Effector memory CD8-positive, alpha-beta T cell (primary cell): Measurements from ENCODE around the gene NT5C3B.
A peak's percentile ranks its signal among the peaks of the same experiment; 100 is the strongest.
"Not testable (repeated sequence)": the region's sequence is repeated elsewhere in the genome, so short reads cannot be mapped to it uniquely, and the experiment has no call there.

ENCODE experiments used
- ATAC-seq: fragments of 150-1000 bp; cut with Tn5 transposase; replicated peaks from 2 replicates; pipeline ENCODE4 v1.10.0; 2021; ENCODE audit warnings: mild to moderate bottlenecking, moderate library complexity
- DNase-seq, 3 experiments: peaks; one replicate each; pipeline ENCODE4 v3.0.0; 2021
- H3K27ac Mint-ChIP-seq, 2 donors: one replicate each; pipeline ENCODE4 v1.8.0; 2022; ENCODE audit warnings: mild to moderate bottlenecking in 2 of 2, mixed read lengths in 2 of 2, moderate library complexity in 2 of 2
- H3K27me3 Mint-ChIP-seq, 2 donors: one replicate each; pipeline ENCODE4 v1.8.0; 2022; ENCODE audit warnings: mixed read lengths in 2 of 2
- H3K36me3 Mint-ChIP-seq: one replicate; pipeline ENCODE4 v1.8.0; 2022; ENCODE audit warnings: mild to moderate bottlenecking, moderate library complexity, mixed read lengths; ENCODE audit not compliant: insufficient read depth
- H3K4me1 Mint-ChIP-seq, 2 donors: one replicate each; pipeline ENCODE4 v1.8.0; 2022; ENCODE audit warnings: low read depth in 2 of 2, mixed read lengths in 2 of 2
- H3K4me3 Mint-ChIP-seq, 2 donors: one replicate each; pipeline ENCODE4 v1.8.0; 2022; ENCODE audit warnings: mild to moderate bottlenecking in 2 of 2, mixed read lengths in 2 of 2, moderate library complexity in 2 of 2
- H3K9me3 Mint-ChIP-seq, 2 donors: one replicate each; pipeline ENCODE4 v1.8.0; 2022; ENCODE audit warnings: mixed read lengths in 2 of 2
- total RNA-seq, 9 experiments: gene quantifications; one replicate each; lab custom pipeline; 2026; lab: John Stamatoyannopoulos, UW

NT5C3B gene
- 12.6 to 36.0 (median 31.3) reads per million in 9 experiments for total RNA-seq

- peaks cover 0 to 9% of the 10 kb centered on the region in 2 donors for H3K27me3 Mint-ChIP-seq
- H3K4me1 Mint-ChIP-seq, result peaks cover 7 to 8% of the 10 kb centered on the region in 2 donors
- ATAC-seq, result peak; percentile 84
- no peaks in the 10 kb centered on the region for H3K9me3 Mint-ChIP-seq
- DNase-seq, result peak; percentile 23 to 34 (median 27)
- H3K36me3 Mint-ChIP-seq, result peaks cover 7% of the 10 kb centered on the region
- H3K4me3 Mint-ChIP-seq, result peak within 1 kb of the TSS; percentile 80
- peak within 1 kb of the TSS; percentile 35 to 69 for H3K27ac Mint-ChIP-seq
These were observed at the start of gene NT5C3B for GRCh38 chr17:41835800-41836549. TSS of gene NT5C3B (minus strand) at chr17:41836232. CDS start at chr17:41836193, 39 bp downstream.

GRCh38 chr17:41885733-41886132 is 49.7 kb upstream of the NT5C3B start:
- Mint-ChIP-seq H3K27me3 (no peaks in the 10 kb centered on the region), H3K4me3 (no peak overlapping the region), H3K9me3 (no peaks in the 10 kb centered on the region), H3K36me3 (peaks cover 93% of the 10 kb centered on the region), H3K27ac (no peak overlapping the region), H3K4me1 (peaks cover 0 to 3% of the 10 kb centered on the region in 2 donors)
- DNase-seq, result no peak
- ATAC-seq, result no peak

DNA sequence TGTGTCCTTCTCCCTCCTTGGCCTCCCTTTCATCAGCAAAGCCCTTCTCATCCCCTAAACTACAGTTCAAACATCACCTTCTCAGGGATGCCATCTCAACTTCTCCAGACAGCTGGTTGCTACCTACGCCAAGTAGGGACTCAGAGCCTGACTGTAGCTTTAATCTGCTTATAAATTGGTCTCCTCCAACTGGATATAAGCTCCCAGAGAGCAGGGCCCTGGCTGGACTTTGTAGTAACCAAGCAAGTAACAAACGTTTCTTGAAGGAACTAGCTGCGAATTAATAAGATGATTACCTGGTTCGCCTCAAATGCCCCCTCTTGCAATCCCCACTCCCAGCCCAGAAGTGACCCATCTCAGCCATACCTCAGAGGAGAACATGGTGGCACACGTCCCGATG is 46.7 kb upstream of the NT5C3B start:
- peaks cover 0 to 3% of the 10 kb centered on the region in 2 donors for H3K4me1 Mint-ChIP-seq
- H3K27ac Mint-ChIP-seq, result peak overlapping the region in 1 of 2 donors; percentile 70
- H3K4me3 Mint-ChIP-seq, result no peak overlapping the region
- DNase-seq (no peak), ATAC-seq (no peak)
- H3K9me3 Mint-ChIP-seq, result no peaks in the 10 kb centered on the region
- H3K27me3 Mint-ChIP-seq, result no peaks in the 10 kb centered on the region
- H3K36me3 Mint-ChIP-seq, result peaks cover 93% of the 10 kb centered on the region

GRCh38 chr17:41880130-41880529 is 44.1 kb upstream of the NT5C3B start:
- Mint-ChIP-seq H3K4me3 (no peak overlapping the region), H3K27me3 (no peaks in the 10 kb centered on the region), H3K9me3 (no peaks in the 10 kb centered on the region), H3K4me1 (peaks cover 0 to 3% of the 10 kb centered on the region in 2 donors), H3K27ac (no peak overlapping the region), H3K36me3 (peaks cover 86% of the 10 kb centered on the region)
- DNase-seq, result no peak
- no peak for ATAC-seq

DNA sequence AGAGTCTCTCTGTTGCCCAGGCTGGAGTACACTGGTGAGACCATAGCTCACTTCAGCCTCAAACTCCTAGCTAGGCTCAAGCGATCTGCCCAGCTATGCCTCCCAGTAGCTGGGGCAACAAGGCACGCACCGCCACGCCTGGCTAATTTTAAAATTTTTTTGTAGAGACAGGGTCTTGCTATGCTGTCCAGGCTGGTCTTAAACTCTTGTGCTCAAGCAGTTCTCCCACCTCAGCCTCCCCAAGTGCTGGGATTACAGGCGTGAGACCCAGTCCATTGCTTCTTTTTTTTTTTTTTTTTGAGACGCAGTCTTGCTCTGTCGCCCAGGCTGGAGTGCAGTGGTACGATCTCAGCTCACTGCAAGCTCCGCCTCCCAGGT is 38.2 kb upstream of the NT5C3B start:
- ATAC-seq, H3K27ac Mint-ChIP-seq, H3K4me1 Mint-ChIP-seq, H3K4me3 Mint-ChIP-seq, H3K9me3 Mint-ChIP-seq, DNase-seq, H3K27me3 Mint-ChIP-seq: not testable (repeated sequence)
- H3K36me3 Mint-ChIP-seq, result peaks cover 74% of the 10 kb centered on the region

GRCh38 chr17:41873559-41874292 is 37.7 kb upstream of the NT5C3B start:
- Mint-ChIP-seq H3K4me1 (no peaks in the 10 kb centered on the region), H3K27ac (no peak overlapping the region), H3K27me3 (no peaks in the 10 kb centered on the region), H3K36me3 (peaks cover 72% of the 10 kb centered on the region), H3K9me3 (no peaks in the 10 kb centered on the region), H3K4me3 (no peak overlapping the region)
- ATAC-seq (no peak), DNase-seq (no peak)

DNA sequence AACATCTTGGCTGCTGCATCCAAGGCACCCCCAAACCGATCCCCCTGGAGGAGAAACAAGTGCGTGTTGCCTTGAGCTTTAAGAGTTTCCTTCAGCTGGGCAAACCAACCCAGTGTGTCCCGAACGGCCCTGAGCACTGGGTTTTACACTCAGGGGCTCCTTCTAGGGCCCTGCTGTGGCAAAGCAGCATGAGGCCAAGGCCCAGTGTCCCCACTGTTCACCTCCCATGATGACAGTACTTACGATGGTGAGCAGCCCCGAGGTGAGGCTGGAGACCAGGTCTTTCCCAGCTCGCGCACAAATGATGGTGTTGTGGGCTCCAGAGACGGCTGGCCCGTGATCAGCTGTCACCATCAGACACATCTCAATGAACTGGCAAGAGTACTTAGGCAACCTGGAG is 35.8 kb upstream of the NT5C3B start:
- H3K27ac Mint-ChIP-seq, result peak overlapping the region in 1 of 2 donors; percentile 72
- no peak overlapping the region for H3K4me3 Mint-ChIP-seq
- H3K9me3 Mint-ChIP-seq, result no peaks in the 10 kb centered on the region
- H3K27me3 Mint-ChIP-seq, result no peaks in the 10 kb centered on the region
- ATAC-seq, result no peak
- no peak for DNase-seq
- H3K36me3 Mint-ChIP-seq, result peaks cover 65% of the 10 kb centered on the region
- no peaks in the 10 kb centered on the region for H3K4me1 Mint-ChIP-seq

DNA sequence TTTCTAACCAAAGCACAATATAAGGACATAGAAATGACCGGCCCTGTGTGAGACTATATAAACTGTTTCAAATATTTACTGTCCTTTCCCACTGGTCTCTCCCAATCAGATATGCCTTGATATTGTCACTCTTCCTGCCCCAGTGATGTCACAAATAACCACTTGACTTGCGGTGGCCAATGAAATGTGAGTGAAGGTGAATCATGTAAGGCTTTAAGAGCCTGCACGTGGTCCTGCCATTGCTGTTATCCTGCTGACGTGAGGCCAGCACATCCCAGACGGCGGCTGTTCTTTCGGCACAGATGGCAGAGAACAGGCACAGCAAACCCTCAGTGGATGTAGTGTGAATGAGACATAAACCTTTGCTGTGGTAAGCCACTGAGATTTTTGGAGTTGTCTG is 34.6 kb upstream of the NT5C3B start:
- DNase-seq, result no peak

GRCh38 chr17:41870097-41870496 is 34.1 kb upstream of the NT5C3B start:
- H3K4me3 Mint-ChIP-seq, result no peak overlapping the region
- DNase-seq (no peak), ATAC-seq (no peak)
- no peak overlapping the region for H3K27ac Mint-ChIP-seq
- H3K27me3 Mint-ChIP-seq, result no peaks in the 10 kb centered on the region
- H3K9me3 Mint-ChIP-seq, result no peaks in the 10 kb centered on the region
- peaks cover 65% of the 10 kb centered on the region for H3K36me3 Mint-ChIP-seq
- peaks cover 0 to 3% of the 10 kb centered on the region in 2 donors for H3K4me1 Mint-ChIP-seq

More for the DNA sequence above, 34.6 kb upstream of the NT5C3B start:
- Mint-ChIP-seq H3K4me3 (no peak overlapping the region), H3K36me3 (peaks cover 64% of the 10 kb centered on the region), H3K4me1 (peaks cover 0 to under 1% of the 10 kb centered on the region in 2 donors), H3K27me3 (no peaks in the 10 kb centered on the region), H3K27ac (no peak overlapping the region), H3K9me3 (no peaks in the 10 kb centered on the region)
- ATAC-seq, result no peak

DNA sequence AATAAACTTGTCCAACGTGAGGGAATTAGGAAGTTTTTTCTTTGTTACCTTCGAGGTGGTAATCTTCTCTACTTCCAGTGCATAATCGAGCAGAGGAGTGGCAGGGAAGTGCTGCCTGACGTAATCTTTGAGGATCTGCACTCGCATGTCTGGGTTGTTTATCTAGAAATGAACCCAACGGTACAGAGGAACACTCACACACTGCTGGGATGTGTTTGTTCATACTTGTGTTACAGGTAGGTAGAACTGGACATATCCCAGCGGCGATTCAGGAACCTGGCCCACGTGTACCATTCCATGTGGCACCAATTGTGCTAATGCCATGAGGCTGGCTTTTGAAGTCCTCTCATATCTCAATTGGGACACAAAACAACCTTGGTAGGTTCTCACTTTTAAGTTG is 33.4 kb upstream of the NT5C3B start:
- Mint-ChIP-seq H3K4me1 (peaks cover 0 to 3% of the 10 kb centered on the region in 2 donors), H3K36me3 (peaks cover 64% of the 10 kb centered on the region), H3K9me3 (no peaks in the 10 kb centered on the region), H3K27me3 (no peaks in the 10 kb centered on the region), H3K27ac (no peak overlapping the region), H3K4me3 (no peak overlapping the region)
- ATAC-seq (no peak), DNase-seq (no peak)

DNA sequence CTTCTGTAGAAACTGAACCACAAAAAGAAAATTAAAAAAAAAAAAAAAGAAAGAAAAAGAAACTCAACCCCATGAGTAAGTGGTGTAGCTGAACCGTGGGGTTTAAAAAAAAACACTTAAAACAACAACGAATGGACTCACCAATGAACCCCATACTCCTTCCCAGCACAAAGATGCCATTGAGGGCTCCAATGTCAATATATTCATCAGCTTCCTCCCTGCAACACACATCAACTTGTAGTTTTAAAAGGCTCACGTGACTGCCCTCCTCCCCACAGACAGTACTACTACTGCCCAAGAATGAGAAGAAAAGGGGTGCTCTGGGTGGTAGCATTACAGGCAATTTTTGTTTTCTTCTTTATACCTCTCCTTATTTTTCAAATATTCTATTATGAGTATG is 32.5 kb upstream of the NT5C3B start:
- H3K4me1 Mint-ChIP-seq, result peaks cover 0 to 3% of the 10 kb centered on the region in 2 donors
- DNase-seq (no peak), ATAC-seq (no peak)
- no peaks in the 10 kb centered on the region for H3K9me3 Mint-ChIP-seq
- H3K27me3 Mint-ChIP-seq, result no peaks in the 10 kb centered on the region
- H3K27ac Mint-ChIP-seq, result no peak overlapping the region
- no peak overlapping the region for H3K4me3 Mint-ChIP-seq
- peaks cover 59% of the 10 kb centered on the region for H3K36me3 Mint-ChIP-seq

- ATAC-seq (peak; percentile 11), DNase-seq (no peak)
- Mint-ChIP-seq H3K9me3 (no peaks in the 10 kb centered on the region), H3K4me1 (peaks cover 8 to 12% of the 10 kb centered on the region in 2 donors), H3K4me3 (no peak overlapping the region), H3K27me3 (no peaks in the 10 kb centered on the region), H3K36me3 (peaks cover 32% of the 10 kb centered on the region), H3K27ac (no peak overlapping the region)
These were observed 29.5 kb upstream of the NT5C3B start for GRCh38 chr17:41865596-41865893.

GRCh38 chr17:41864836-41865595 is 29.0 kb upstream of the NT5C3B start, which contains the start of gene KLHL11:
TSS of gene KLHL11 (minus strand) at chr17:41865423. CDS start at chr17:41865370, 53 bp downstream.
- peaks cover 31% of the 10 kb centered on the region for H3K36me3 Mint-ChIP-seq
- no peak within 1 kb of the TSS for H3K4me3 Mint-ChIP-seq
- H3K27ac Mint-ChIP-seq, result no peak within 1 kb of the TSS
- DNase-seq (peak; percentile 81 to 84 (median 81)), ATAC-seq (peak; percentile 88)
- H3K4me1 Mint-ChIP-seq, result peaks cover 9 to 15% of the 10 kb centered on the region in 2 donors
- no peaks in the 10 kb centered on the region for H3K27me3 Mint-ChIP-seq
- H3K9me3 Mint-ChIP-seq, result no peaks in the 10 kb centered on the region
